HG03457 (cell line): Measurements from ENCODE around the gene PHEX.

Experiments
- ATAC-seq: cut with Tn5 transposase; IDR thresholded peaks from one replicate; pipeline ENCODE4 v1.9.1; 2021; ENCODE audit warnings: moderate number of reproducible peaks; ENCODE audit not compliant: unreplicated experiment

The PHEX gene

GRCh38 chrX:22039541-22039940, 7.4 kb downstream of the PHEX start:
- ATAC-seq, result no peak

- no peak for ATAC-seq
These were observed 8.1 kb downstream of the PHEX start for GRCh38 chrX:22040184-22040583.

- no peak for ATAC-seq
These were observed 9.9 kb downstream of the PHEX start for GRCh38 chrX:22041907-22042530.

DNA sequence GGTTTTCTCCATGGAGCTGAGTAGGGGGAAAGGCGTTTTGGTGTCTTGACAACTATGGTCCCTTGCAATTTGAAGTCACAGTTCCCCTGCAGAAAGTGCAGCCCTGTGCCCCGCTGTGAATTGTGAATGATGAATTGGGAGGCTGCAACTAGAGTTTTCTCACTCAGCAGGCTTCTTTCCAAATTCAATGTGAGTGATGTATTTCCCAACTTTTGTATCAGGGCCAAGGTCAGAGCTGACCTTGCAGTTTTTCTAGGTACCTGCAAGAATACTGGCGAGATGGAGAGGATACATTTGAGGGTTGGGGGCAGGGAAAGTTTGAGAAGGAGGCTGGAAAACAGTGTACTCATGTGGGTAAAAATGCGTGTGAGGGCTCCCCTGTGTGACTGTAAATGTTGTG, 11.7 kb downstream of the PHEX start:
- ATAC-seq, result no peak

DNA sequence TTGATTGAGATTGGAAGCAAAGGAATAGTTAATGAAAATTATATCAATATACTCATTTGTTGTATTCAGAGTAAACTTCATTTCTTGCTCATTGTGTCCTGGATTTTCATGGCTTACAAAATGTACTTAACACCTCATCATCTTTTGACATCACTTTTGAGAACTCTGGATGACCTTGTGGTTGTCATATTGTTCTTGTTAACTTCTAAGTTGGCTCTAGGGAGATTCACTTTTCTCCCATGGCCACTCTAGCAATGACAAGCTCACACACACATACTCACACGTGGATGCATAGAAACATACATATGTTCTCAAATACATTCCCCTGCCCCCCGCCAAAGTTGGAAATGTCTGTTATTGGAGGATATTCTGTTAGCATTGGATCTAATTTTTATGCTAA, 15.3 kb downstream of the PHEX start:
- no peak for ATAC-seq

DNA sequence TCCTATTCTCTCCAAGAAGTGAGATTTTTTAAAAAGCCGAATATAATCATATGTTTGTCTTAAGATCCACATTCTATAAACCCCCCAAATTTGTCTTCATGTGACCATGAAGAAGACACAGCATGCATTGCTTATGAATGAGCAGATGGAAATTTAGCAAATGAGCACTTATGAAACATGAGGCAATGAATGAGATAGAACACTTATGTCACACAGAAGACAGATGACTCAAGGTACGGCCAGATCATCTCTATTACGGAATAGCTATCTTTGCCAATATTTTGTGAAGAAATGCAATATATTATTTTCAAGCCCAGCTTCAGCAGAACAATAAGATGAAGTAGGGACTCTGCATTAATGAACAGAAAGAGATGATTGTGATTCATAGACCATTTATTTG, 21.4 kb downstream of the PHEX start:
- ATAC-seq, result no peak

GRCh38 chrX:22056235-22056634, 24.1 kb downstream of the PHEX start:
- no peak for ATAC-seq

- no peak for ATAC-seq
These were observed 25.5 kb downstream of the PHEX start for GRCh38 chrX:22057667-22058066.

- ATAC-seq, result no peak
These were observed 27.6 kb downstream of the PHEX start for GRCh38 chrX:22059775-22060174.

DNA sequence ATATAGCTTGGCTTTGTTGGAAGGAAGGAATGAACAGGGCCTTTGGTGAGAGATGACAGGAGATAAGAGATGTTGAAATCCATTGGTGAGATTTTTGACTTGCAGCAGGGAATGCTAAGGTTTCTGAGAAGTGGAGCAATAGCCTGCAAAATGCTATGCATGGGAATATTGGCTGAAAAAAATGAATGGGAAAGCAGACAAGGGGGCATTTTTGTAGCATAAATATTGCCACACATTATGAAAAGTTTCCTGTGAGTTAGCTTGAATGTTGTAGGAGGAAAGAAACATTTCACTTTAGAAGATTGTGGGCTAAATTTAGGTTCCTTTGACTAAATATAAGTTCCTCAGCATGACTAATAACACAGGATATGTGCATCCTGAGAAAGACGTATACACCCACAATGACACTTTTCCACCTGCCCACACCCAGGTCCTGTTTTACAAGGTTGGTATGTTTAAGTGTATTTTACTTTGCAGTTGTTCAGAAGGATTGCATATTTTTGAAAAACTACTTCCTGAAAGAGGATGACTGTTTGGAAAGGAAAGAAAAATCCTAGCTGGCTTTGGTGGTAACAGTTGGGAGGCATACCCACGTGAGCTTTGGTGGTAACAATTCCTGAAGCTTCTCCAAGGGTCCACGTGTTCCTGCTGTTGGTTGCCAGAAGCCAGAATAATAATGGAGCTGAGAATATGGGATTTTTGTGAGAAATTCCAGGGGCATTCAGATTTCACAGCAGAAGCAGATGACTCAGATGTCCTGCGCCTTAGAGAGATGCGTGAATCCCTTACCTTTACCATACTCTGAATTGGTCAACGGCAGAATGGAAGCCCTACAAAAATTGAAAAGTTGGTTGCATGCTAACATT, 28.5 kb downstream of the PHEX start:
- peak; percentile 55 for ATAC-seq

GRCh38 chrX:22063284-22063683, 31.2 kb downstream of the PHEX start:
- peak; percentile 78 for ATAC-seq

- ATAC-seq, result no peak
These were observed 37.5 kb downstream of the PHEX start for GRCh38 chrX:22069586-22069985.

- ATAC-seq, result no peak
These were observed 41.8 kb downstream of the PHEX start for GRCh38 chrX:22073928-22074327.

GRCh38 chrX:22078117-22078516, 46.0 kb downstream of the PHEX start:
- ATAC-seq, result no peak

DNA sequence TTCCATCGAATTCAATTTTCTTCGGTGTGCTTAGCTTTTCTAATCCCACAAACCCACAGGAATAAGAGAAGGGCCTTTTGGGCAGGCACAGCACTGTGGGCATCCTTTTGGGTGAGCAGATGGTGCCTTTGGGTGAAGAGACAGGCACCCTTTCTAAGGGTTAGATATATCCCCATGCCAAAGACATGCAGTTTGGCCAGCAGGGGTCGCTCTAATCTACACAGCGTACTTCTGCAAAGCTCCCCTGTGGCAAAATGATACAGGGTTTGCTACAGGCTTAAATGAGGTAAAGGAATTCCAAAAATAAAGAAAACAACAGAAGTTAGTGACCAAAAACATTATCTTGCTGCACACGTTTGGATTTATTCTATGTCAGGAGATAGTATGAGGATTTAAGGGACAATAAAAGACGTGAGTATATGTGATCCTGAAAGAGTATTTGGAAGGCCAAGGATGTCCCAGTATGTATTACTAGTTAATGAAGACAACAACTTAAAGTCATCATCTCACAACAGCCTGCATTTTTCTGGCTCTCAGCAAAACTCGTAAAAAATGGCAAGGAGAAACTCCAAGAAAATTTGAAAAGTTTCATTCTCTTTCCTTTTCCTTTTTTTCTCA, 49.5 kb downstream of the PHEX start:
- ATAC-seq, result no peak

DNA sequence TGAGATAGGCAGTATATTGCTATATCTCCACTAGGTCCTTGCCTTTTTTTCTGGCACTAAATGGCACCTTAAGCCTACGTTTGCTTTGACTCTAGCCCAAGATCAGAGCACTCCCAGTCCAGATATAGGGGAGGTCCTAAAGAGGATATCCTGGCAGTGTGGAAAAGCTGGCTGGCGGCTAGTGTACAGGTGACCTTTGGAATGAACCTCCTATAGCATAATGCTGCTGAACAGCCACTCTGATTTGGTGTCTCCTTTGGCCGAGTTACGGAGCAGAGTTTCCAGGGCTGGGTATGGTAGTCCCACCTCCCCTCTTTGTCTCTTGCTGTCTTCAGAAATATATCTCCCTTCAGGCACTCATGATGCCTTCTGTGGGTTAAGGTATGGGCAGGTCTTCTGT, 53.9 kb downstream of the PHEX start:
- no peak for ATAC-seq

DNA sequence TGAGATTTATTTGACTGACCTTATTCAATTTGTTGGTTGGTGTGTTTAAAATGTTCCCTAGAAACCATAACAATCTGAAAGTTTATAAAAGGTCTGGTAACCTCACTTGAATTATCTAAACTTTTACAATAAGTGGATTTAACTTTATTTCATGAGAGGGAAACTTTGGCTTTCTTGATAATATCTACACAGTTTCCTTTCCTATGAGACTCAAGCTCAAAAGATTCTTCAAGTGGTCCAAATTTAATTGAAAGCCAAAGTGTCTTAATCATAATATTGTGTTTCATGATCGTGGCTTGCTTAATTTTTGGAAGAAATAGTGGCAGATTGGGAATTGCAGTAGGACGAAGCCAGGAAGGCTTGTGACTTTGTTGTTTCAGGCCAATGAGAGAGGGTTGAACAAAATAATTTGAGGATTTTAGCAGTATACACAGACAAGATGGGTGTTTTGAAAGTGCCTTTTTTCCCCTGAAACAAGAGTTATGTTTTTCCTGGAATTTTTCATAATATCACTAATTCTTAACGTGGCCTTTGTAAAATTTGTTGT, 55.0 kb downstream of the PHEX start:
- ATAC-seq, result no peak

- no peak for ATAC-seq
These were observed 56.2 kb downstream of the PHEX start for GRCh38 chrX:22088326-22088725.

DNA sequence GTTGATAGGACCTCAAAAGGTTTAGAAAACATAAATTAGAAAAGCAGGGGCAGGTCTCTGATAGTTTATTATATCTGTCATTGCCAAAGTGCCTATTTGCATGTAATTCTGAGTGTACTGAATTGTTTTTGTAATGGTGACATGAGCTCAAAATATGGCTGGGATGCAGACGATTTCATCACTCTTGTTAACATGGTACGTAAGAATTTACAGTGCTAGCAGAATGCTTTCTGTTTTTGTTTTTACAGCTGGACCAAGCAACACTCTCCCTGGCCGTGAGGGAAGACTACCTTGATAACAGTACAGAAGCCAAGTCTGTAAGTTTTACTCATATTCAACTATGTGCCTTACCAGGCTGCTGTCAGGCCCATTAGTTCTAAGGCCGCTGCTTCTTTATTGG, 58.1 kb downstream of the PHEX start:
- ATAC-seq, result no peak

DNA sequence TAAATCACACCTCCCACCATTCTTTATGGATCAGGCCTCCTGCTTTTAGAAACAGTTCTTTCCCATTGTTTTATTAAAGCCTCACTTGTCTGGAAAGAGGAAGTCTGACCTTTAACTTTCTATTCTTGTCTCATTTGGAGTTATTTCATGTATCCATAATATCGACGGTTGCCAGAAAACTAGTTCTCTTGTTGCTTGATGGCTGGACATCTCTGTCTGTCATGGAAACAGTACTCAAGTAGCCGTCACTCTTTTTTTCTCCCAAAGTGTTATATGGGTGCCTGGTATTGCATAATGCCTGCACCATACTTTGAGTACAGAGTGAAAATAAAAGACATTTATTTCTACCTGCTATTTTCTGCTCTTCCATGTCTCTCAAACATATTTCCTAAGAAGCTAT, 61.4 kb downstream of the PHEX start:
- no peak for ATAC-seq

GRCh38 chrX:22095286-22095685, 63.2 kb downstream of the PHEX start:
- no peak for ATAC-seq

DNA sequence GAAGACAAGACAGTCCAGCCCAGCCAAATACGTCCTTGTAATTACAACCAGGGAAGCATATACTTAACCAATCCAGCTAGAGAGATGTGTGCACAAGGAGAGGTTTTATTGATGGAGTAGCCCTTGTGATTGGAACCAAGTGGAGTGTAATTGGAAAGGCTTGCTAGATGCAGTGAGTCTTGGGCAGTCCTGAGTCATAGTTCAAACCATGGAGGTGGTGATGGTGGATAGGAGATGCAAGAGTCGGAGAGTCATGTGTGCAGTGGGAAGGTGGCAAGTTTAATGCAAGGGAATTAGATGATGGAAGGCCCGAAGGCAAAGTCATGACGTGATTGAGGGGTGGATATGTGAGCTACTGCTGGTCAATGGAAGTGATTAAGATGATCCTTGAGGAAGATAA, 63.7 kb downstream of the PHEX start:
- ATAC-seq, result no peak
